EL (cell line): ENCODE results near the gene SCGB1C1.

ENCODE experiments used
- DNase-seq: peaks from one replicate; pipeline ENCODE4 v3.0.0-alpha.2; 2016

SCGB1C1 gene

DNA sequence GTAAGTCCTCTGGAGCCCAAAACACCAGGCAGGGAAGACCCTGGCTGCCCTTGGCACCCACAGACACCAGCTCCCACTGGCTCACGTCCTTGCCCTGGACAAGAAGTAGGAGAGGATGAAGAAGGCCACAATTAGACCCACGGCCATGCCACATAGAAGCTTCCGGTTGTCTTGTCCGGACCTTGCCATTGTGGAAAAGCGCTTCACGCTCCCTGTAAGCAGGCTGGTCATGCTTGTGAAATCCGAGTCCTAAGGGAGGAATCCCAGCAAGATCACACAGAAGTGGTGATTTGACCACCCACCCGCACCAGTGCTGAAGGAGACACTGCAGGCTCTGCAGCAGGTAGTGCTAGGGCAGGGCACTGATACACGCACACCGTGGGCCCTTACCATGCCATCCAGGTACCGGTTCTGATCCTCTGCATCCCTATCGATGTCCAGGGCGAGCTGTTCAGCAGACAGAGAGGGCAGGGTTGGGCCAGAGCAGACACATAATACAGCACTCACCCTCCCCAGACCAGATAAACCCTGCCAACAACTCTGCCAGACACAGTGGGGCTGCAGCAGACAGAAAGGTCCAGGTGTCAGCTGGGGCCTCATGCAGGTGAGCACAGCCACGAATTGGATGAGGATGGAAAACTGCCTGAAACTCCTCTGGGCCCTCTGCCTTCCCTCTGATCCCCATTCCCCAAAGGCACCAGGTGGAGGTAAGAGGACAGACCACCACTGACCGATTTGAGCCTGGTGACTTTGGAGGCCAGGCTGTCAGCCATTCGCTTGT, 12.5 kb downstream of the SCGB1C1 start:
- no peak for DNase-seq

- no peak for DNase-seq
Observed at GRCh38 chr11:206002-206384, 13.1 kb downstream of the SCGB1C1 start.

DNA sequence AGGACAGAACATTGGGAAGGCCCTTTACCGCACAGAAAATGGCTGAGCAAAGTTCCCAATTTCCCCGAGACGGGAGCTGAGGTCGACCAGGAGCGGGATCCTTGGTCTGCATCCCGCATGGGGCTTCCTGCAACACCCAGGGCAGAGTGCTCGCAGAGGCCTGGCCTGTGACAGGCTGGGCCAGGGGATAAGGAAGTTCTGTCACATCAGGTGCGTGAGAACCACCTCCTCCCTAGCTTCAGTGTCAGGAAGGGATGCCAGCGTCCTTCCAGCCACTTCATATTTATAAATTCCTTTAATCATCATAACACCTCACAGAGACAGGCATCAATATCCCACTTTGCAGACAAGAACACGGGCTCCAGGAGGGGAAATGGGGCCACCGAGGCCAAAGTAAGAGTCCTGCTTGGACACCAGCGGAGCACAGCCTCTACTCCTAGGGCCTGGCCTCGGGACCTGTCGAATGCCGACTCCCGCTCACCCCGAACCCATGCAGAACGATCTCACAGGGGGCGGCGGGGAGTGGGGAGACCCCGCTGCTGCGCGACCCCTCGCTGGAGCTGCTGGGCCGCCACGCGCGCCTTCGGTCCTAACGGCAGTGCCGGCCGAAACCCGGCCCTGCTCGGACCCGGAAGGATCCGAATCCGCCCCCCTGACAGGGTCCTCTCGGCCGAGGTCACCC, 13.8 kb downstream of the SCGB1C1 start:
- DNase-seq: peak; percentile 20

GRCh38 chr11:207208-207862, 14.5 kb downstream of the SCGB1C1 start, which contains the start of the genes BET1L and RIC8A:
BET1L (minus strand) TSS chr11:207399; CDS start chr11:207321, 78 bp downstream.
RIC8A (plus strand) TSS chr11:207708; CDS start chr11:208855, 1,147 bp downstream.
- DNase-seq: peak; percentile 98

DNA sequence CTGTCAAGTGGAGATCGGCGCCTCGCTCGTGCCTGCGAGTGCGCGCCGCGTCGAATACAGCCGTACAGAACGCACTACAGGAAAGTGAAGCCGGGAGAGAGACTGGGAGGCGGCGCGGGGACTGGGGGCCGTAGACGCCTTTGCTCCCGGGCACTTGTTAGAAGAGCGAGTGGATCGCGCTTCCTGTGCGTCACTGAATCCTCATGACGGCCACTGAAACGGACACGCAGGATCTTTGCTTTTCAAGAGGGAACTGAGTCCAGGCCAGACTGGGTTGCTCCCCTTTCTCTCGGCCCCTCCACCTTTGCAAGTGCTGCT, 14.9 kb downstream of the SCGB1C1 start:
- peak; percentile 58 for DNase-seq

GRCh38 chr11:208181-208916, 15.5 kb downstream of the SCGB1C1 start:
- peak; percentile 79 for DNase-seq

- no peak for DNase-seq
Observed at GRCh38 chr11:208917-209260, 16.0 kb downstream of the SCGB1C1 start.

DNA sequence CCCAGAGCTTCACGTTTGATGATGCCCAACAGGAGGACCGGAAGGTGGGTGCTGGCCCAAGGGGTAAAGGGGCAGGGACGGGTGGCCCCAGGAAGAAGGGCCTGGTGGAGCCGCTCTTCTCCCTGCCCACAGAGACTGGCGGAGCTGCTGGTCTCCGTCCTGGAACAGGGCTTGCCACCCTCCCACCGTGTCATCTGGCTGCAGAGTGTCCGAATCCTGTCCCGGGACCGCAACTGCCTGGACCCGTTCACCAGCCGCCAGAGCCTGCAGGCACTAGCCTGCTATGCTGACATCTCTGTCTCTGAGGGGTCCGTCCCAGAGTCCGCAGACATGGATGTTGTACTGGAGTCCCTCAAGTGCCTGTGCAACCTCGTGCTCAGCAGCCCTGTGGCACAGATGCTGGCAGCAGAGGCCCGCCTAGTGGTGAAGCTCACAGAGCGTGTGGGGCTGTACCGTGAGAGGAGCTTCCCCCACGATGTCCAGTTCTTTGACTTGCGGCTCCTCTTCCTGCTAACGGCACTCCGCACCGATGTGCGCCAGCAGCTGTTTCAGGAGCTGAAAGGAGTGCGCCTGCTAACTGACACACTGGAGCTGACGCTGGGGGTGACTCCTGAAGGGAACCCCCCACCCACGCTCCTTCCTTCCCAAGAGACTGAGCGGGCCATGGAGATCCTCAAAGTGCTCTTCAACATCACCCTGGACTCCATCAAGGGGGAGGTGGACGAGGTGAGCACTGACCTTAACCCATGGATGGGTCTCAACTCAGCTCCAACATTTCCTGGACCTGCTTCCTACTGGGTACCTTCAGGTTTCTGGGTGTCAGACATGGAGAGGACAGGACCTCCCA, 16.6 kb downstream of the SCGB1C1 start:
- DNase-seq: peak; percentile 39

DNA sequence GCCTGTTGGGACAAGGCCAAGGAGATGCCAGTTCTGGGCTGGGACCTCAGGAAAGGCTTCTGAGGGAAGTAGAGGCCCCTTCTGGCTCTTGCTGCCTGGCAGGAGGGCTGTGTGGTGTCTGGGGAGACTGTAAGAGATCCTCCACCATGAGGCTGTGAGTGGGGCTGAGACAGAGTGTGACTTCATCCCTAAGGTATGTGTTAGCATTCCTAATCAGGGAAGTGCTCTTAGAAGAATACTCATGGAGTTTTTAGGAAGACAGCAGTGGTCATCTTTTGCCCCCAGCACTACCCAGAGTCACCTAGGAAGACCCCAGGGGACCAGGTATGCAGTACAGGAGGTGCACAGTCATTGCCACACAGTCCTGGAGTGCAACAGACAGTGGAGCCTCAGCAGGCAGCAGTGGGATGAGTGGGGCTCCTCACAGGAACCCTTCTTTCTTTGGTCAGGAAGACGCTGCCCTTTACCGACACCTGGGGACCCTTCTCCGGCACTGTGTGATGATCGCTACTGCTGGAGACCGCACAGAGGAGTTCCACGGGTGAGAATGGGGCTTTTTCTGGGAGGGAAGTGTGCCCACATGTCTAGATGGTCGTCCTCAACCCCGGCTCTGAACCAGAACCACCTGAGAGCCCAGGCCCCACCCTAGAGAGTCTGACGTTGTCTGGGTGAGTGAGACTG, 17.4 kb downstream of the SCGB1C1 start:
- peak; percentile 93 for DNase-seq

DNA sequence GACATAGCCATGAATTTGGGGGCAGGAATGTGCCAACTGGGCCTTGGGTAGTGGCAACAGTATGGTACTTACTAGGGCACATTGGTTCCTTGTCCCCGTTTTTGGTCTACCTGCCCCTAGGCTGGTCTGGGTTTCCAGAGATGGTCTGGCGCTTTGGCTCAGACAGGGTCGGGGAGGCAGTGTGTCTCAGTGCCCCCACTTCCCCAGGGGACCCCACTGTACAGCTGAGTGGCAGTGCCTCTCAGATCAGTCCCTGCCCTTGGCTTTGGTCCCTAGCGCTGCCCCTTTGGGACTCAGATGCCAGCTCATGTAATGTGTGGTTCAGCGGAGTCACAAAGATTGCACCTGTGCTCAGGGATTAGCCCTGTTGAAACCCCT, 17.9 kb downstream of the SCGB1C1 start:
- no peak for DNase-seq

DNA sequence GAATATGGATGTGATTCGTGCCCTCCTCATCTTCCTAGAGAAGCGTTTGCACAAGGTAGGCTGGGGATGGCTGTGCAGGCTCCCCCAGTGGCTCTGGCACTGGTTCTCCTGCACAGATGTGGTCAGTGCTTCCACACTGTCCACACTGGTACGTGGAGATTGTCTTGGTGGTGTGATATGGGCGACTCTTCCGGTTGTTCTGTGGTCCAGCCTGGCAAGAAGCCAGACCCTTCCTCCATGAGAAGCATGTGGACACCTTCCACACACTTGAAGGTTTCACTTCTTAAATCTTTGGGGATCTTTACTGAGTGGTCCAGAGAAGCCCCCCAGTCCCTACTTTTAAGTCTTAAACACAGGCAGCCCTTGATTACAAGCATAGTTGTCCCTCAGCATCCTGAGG, 18.4 kb downstream of the SCGB1C1 start:
- no peak for DNase-seq

GRCh38 chr11:211741-212140, 18.9 kb downstream of the SCGB1C1 start:
- no peak for DNase-seq

GRCh38 chr11:212150-213100, 19.5 kb downstream of the SCGB1C1 start:
- DNase-seq: no peak

- no peak for DNase-seq
Observed at GRCh38 chr11:213111-213510, 20.2 kb downstream of the SCGB1C1 start.

- DNase-seq: no peak
Observed at GRCh38 chr11:214083-214482, 21.2 kb downstream of the SCGB1C1 start.

DNA sequence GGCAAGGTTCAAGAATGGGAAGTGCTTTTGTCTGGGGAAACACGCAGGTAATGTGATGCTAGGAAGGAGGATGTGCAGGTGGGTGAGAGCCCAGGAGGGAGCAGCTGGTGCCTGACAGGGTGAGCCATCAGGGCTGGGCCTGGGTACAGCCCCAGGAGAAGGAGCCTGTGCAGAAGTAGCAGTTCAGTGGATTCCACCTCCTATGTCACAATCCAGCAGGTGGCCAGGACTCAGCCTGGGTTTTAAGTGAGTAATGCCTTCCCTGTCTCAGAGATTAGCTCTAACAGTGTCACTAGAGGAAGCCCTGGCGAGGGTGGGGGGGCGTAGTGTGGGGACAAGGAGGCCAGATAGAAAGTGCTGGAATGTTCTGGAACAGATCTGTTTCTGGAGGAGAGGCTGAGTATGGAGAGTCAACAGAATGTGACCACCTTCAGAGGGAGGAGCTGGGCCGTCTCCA, 22.7 kb downstream of the SCGB1C1 start:
- DNase-seq: no peak

GRCh38 chr11:216081-216974, 23.4 kb downstream of the SCGB1C1 start:
- no peak for DNase-seq

DNA sequence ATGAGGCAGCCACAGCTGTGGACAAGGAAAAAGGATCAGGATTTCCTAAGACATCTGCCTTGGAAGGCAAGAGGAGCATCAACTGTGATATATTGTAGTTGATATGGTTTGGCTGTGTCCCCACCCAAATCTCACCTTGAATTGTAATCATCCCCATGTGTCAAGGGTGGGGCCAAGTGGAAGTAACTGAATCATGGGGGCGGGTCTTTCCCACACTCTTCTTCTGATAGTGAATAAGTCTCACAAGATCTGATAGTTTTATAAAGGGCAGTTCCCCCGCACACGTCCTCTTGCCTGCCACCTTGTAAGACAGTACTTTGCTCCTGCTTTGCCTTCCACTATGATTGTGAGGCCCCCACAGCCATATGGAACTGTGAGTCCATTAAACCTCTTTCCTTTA, 24.8 kb downstream of the SCGB1C1 start:
- DNase-seq: no peak

- DNase-seq: no peak
Observed at GRCh38 chr11:218815-219593, 26.1 kb downstream of the SCGB1C1 start.
